Measurements from ENCODE around the gene HK1.

Gene HK1

GRCh38 chr10:69384320-69384719 lies 106.0 kb downstream of the HK1 start:
- TF ChIP-seq GATA1 (IDR thresholded peaks at IDR 0.05; ENCODE audit: low read depth, low read length) (no peak), POLR2A (IDR thresholded peaks at IDR 0.05; ENCODE audit: low read length) (no peak)
- no peak for DNase-seq

- DNase-seq, result no peak
- no peak for TF ChIP-seq POLR2A (IDR thresholded peaks at IDR 0.05; ENCODE audit: low read length)
- no peak for TF ChIP-seq GATA1 (IDR thresholded peaks at IDR 0.05; ENCODE audit: low read depth, low read length)
Measured at GRCh38 chr10:69385454-69386350, 107.4 kb downstream of the HK1 start.

- no peak for TF ChIP-seq GATA1 (IDR thresholded peaks at IDR 0.05; ENCODE audit: low read depth, low read length)
- no peak for TF ChIP-seq POLR2A (IDR thresholded peaks at IDR 0.05; ENCODE audit: low read length)
- DNase-seq, result no peak
Measured at GRCh38 chr10:69387500-69387899, 109.2 kb downstream of the HK1 start.

GRCh38 chr10:69388488-69388887 lies 110.2 kb downstream of the HK1 start:
- no peak for TF ChIP-seq POLR2A (IDR thresholded peaks at IDR 0.05; ENCODE audit: low read length)
- no peak for TF ChIP-seq GATA1 (IDR thresholded peaks at IDR 0.05; ENCODE audit: low read depth, low read length)
- DNase-seq, result no peak

GRCh38 chr10:69389827-69390490 lies 111.7 kb downstream of the HK1 start:
- TF ChIP-seq GATA1 (IDR thresholded peaks at IDR 0.05; ENCODE audit: low read depth, low read length) (no peak), POLR2A (IDR thresholded peaks at IDR 0.05; ENCODE audit: low read length) (no peak)
- peak; percentile 86 to 91 for DNase-seq

- TF ChIP-seq GATA1 (IDR thresholded peaks at IDR 0.05; ENCODE audit: low read depth, low read length) (no peak), POLR2A (IDR thresholded peaks at IDR 0.05; ENCODE audit: low read length) (no peak)
Measured at GRCh38 chr10:69391158-69391557, 112.9 kb downstream of the HK1 start.

GRCh38 chr10:69392481-69393000 lies 114.2 kb downstream of the HK1 start:
- DNase-seq, result peak; percentile 86 to 94
- TF ChIP-seq POLR2A (IDR thresholded peaks at IDR 0.05; ENCODE audit: low read length), result no peak
- no peak for TF ChIP-seq GATA1 (IDR thresholded peaks at IDR 0.05; ENCODE audit: low read depth, low read length)

More at GRCh38 chr10:69391158-69391557, 112.9 kb downstream of the HK1 start:
- DNase-seq, result peak in 1 of 2 experiments; percentile 37

GRCh38 chr10:69394020-69394419 lies 115.7 kb downstream of the HK1 start:
- no peak for TF ChIP-seq POLR2A (IDR thresholded peaks at IDR 0.05; ENCODE audit: low read length)
- TF ChIP-seq GATA1 (IDR thresholded peaks at IDR 0.05; ENCODE audit: low read depth, low read length), result no peak

GRCh38 chr10:69397972-69398371 lies 119.7 kb downstream of the HK1 start:
- TF ChIP-seq POLR2A (IDR thresholded peaks at IDR 0.05; ENCODE audit: low read length), result no peak
- TF ChIP-seq GATA1 (IDR thresholded peaks at IDR 0.05; ENCODE audit: low read depth, low read length), result no peak
- no peak for DNase-seq

More at GRCh38 chr10:69394020-69394419, 115.7 kb downstream of the HK1 start:
- DNase-seq, result no peak

GRCh38 chr10:69398466-69398865 lies 120.2 kb downstream of the HK1 start:
- no peak for TF ChIP-seq POLR2A (IDR thresholded peaks at IDR 0.05; ENCODE audit: low read length)
- TF ChIP-seq GATA1 (IDR thresholded peaks at IDR 0.05; ENCODE audit: low read depth, low read length), result no peak
- no peak for DNase-seq

- no peak for TF ChIP-seq GATA1 (IDR thresholded peaks at IDR 0.05; ENCODE audit: low read depth, low read length)
- TF ChIP-seq POLR2A (IDR thresholded peaks at IDR 0.05; ENCODE audit: low read length), result no peak
- no peak for DNase-seq
Measured at GRCh38 chr10:69400936-69401335, 122.6 kb downstream of the HK1 start.

GRCh38 chr10:69401416-69401815 lies 123.1 kb downstream of the HK1 start:
- DNase-seq, result no peak
- TF ChIP-seq POLR2A (IDR thresholded peaks at IDR 0.05; ENCODE audit: low read length) (no peak), GATA1 (IDR thresholded peaks at IDR 0.05; ENCODE audit: low read depth, low read length) (no peak)

- DNase-seq, result no peak
- no peak for TF ChIP-seq GATA1 (IDR thresholded peaks at IDR 0.05; ENCODE audit: low read depth, low read length)
- TF ChIP-seq POLR2A (IDR thresholded peaks at IDR 0.05; ENCODE audit: low read length), result no peak
Measured at GRCh38 chr10:69402386-69402785, 124.1 kb downstream of the HK1 start.

GRCh38 chr10:69403066-69403465 lies 124.8 kb downstream of the HK1 start:
- TF ChIP-seq POLR2A (IDR thresholded peaks at IDR 0.05; ENCODE audit: low read length) (no peak), GATA1 (IDR thresholded peaks at IDR 0.05; ENCODE audit: low read depth, low read length) (no peak)
- DNase-seq, result no peak
